Naive B cell (primary cell): ENCODE data around the gene ZDHHC7. TPM values are rescaled to one million over a fixed set of nuclear protein-coding genes. Genes with fewer than 3 reads are reported as not detected.
"Not testable (repeated sequence)": the region's sequence is repeated elsewhere in the genome, so short reads cannot be mapped to it uniquely, and the experiment has no call there.

Experiments
- ATAC-seq, 2 donors: fragments of 150-1000 bp; cut with Tn5 transposase; 2 replicates each; pipeline ENCODE4 v1.10.0; 2021; ENCODE audit warnings: low read depth in 2 of 2, mild to moderate bottlenecking in 2 of 2, moderate library complexity in 2 of 2
- DNase-seq: peaks from one replicate; pipeline ENCODE4 v3.0.0; 2022
- H3K27ac Mint-ChIP-seq, 6 donors: one replicate each; pipeline ENCODE4 v1.8.0; 2020 to 2022; ENCODE audit warnings: mild to moderate bottlenecking in 6 of 6, mixed read lengths in 6 of 6, moderate library complexity in 5 of 6, inconsistent platforms in 2 of 6
- H3K27me3 Mint-ChIP-seq, 3 donors: one replicate each; pipeline ENCODE4 v1.8.0; 2021 to 2022; ENCODE audit warnings: mixed read lengths in 3 of 3, mild to moderate bottlenecking in 1 of 3
- H3K36me3 Mint-ChIP-seq, 2 donors: one replicate each; pipeline ENCODE4 v1.8.0; 2020 to 2022; ENCODE audit warnings: mixed read lengths in 2 of 2, inconsistent platforms in 1 of 2, mild to moderate bottlenecking in 1 of 2
- H3K4me1 Mint-ChIP-seq, 3 donors: one replicate each; pipeline ENCODE4 v1.8.0; 2020 to 2022; ENCODE audit warnings: mixed read lengths in 3 of 3, inconsistent platforms in 1 of 3, mild to moderate bottlenecking in 1 of 3, moderate library complexity in 1 of 3
- H3K4me3 Mint-ChIP-seq, 8 donors: one replicate each; pipeline ENCODE4 v1.8.0; 2020 to 2022; ENCODE audit warnings: mild to moderate bottlenecking in 8 of 8, mixed read lengths in 8 of 8, moderate library complexity in 8 of 8, inconsistent platforms in 2 of 8
- H3K9me3 Mint-ChIP-seq, 7 donors: one replicate each; pipeline ENCODE4 v1.8.0; 2020 to 2022; ENCODE audit warnings: mixed read lengths in 7 of 7, mild to moderate bottlenecking in 5 of 7, inconsistent platforms in 2 of 7, moderate library complexity in 1 of 7
- polyA plus RNA-seq, 6 donors: library from polyadenylated mRNA; unstranded; fragments of 300-500 nt; fragmentation: Illumina TruSeq; gene quantifications; one replicate each; pipeline ENCODE4 v1.2.3, GENCODE V29; 2021; ENCODE audit warnings: low read depth in 6 of 6

ZDHHC7 gene
- polyA plus RNA-seq, 6 donors from 2014 or later: 29.5 to 41.4 (median 38.2) TPM

- Mint-ChIP-seq H3K36me3 (no peaks in the 10 kb centered on the region), H3K4me3 (no peak overlapping the region), H3K9me3 (no peaks in the 10 kb centered on the region), H3K27me3 (peaks cover 0 to 8% (median 8%) of the 10 kb centered on the region in 3 donors), H3K27ac (no peak overlapping the region), H3K4me1 (no peaks in the 10 kb centered on the region)
- ATAC-seq: no peak
- DNase-seq: no peak
Observed at GRCh38 chr16:85037721-85038120, 26.4 kb upstream of the ZDHHC7 start.

GRCh38 chr16:85037050-85037410, 25.7 kb upstream of the ZDHHC7 start:
- Mint-ChIP-seq H3K36me3 (no peaks in the 10 kb centered on the region), H3K9me3 (no peaks in the 10 kb centered on the region), H3K4me1 (no peaks in the 10 kb centered on the region), H3K27me3 (peaks cover 0 to 8% (median 8%) of the 10 kb centered on the region in 3 donors), H3K27ac (peak overlapping the region in 1 of 6 donors; percentile 70), H3K4me3 (no peak overlapping the region)
- ATAC-seq: no peak
- no peak for DNase-seq

- Mint-ChIP-seq H3K27ac (peak overlapping the region in 1 of 6 donors; percentile 67), H3K36me3 (no peaks in the 10 kb centered on the region), H3K27me3 (peaks cover 0 to 11% (median 8%) of the 10 kb centered on the region in 3 donors), H3K4me3 (peak overlapping the region in 1 of 8 donors; percentile 68), H3K4me1 (no peaks in the 10 kb centered on the region), H3K9me3 (no peaks in the 10 kb centered on the region)
- DNase-seq: no peak
- no peak for ATAC-seq
Observed at GRCh38 chr16:85036236-85037049, 25.1 kb upstream of the ZDHHC7 start.

GRCh38 chr16:85034591-85035433, 23.5 kb upstream of the ZDHHC7 start:
- H3K27ac Mint-ChIP-seq: peak overlapping the region in 2 of 6 donors; percentile 7 to 85
- DNase-seq (no peak), ATAC-seq (no peak)
- no peaks in the 10 kb centered on the region for H3K36me3 Mint-ChIP-seq
- H3K9me3 Mint-ChIP-seq: no peaks in the 10 kb centered on the region
- H3K4me3 Mint-ChIP-seq: no peak overlapping the region
- H3K4me1 Mint-ChIP-seq: no peaks in the 10 kb centered on the region
- H3K27me3 Mint-ChIP-seq: peaks cover 0 to 12% (median 12%) of the 10 kb centered on the region in 3 donors

DNA sequence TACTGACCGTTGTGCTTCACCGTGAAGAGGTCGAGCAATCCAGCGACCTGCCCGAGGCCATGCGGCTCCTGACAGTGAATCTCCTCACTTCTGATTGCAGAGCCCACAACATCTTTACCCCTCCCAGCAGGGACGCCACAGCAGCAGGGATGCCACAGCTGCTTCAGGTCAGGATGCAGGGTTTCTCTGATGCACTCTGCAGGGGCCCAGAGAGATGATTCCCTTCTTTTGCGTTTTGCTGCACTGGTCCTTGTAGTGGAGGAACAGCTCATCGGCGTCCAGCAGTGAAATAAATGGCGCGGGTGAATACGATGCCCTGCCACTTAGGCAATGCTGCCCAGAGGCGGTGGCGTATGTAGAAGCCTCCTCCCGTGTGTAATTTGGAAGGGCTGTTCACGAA, 21.8 kb upstream of the ZDHHC7 start:
- Mint-ChIP-seq H3K4me1 (peaks cover 6 to 14% (median 6%) of the 10 kb centered on the region in 3 donors), H3K27ac (no peak overlapping the region)

GRCh38 chr16:85032187-85032586, 20.9 kb upstream of the ZDHHC7 start:
- Mint-ChIP-seq H3K4me1 (peaks cover 9 to 17% (median 15%) of the 10 kb centered on the region in 3 donors), H3K27me3 (peaks cover 0 to 22% (median 12%) of the 10 kb centered on the region in 3 donors)
- H3K36me3 Mint-ChIP-seq, ATAC-seq, H3K27ac Mint-ChIP-seq, H3K9me3 Mint-ChIP-seq, H3K4me3 Mint-ChIP-seq, DNase-seq: not testable (repeated sequence)

More for the DNA sequence above, 21.8 kb upstream of the ZDHHC7 start:
- no peaks in the 10 kb centered on the region for H3K9me3 Mint-ChIP-seq
- H3K4me3 Mint-ChIP-seq: no peak overlapping the region
- DNase-seq (no peak), ATAC-seq (no peak)
- H3K36me3 Mint-ChIP-seq: no peaks in the 10 kb centered on the region
- H3K27me3 Mint-ChIP-seq: peaks cover 0 to 19% (median 12%) of the 10 kb centered on the region in 3 donors

GRCh38 chr16:85031451-85031850, 20.1 kb upstream of the ZDHHC7 start:
- Mint-ChIP-seq H3K36me3 (no peaks in the 10 kb centered on the region), H3K9me3 (no peaks in the 10 kb centered on the region), H3K4me1 (peaks cover 14 to 24% (median 20%) of the 10 kb centered on the region in 3 donors), H3K27ac (peak overlapping the region in 1 of 6 donors; percentile 60), H3K4me3 (peak overlapping the region in 1 of 8 donors; percentile 12), H3K27me3 (peaks cover 0 to 22% (median 9%) of the 10 kb centered on the region in 3 donors)
- DNase-seq (no peak), ATAC-seq (no peak)

DNA sequence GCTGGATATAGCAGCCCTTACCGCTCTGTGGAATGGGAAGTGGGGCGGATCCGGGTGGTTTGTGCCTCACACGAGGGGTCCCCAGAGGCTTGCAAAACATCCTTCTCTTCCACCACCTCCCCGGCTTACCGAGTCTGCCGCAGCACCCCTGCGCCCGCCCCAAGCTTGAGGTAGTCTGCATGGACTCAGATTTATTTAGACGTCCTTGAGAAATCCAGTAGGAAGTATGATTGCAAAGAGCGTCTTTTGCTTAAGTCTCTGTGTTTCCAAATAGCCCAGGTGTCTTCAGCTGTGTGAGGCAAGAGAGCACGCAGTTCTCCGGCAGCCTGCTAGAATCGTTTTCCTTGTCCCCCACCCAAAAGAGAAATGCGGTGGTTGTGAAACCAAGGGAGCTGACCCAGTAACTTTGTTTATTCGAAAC, 18.7 kb upstream of the ZDHHC7 start:
- peaks cover 21 to 36% (median 32%) of the 10 kb centered on the region in 3 donors for H3K4me1 Mint-ChIP-seq
- H3K27me3 Mint-ChIP-seq: peaks cover 0 to 22% (median 4%) of the 10 kb centered on the region in 3 donors
- H3K36me3 Mint-ChIP-seq: no peaks in the 10 kb centered on the region
- no peaks in the 10 kb centered on the region for H3K9me3 Mint-ChIP-seq
- no peak for ATAC-seq
- H3K4me3 Mint-ChIP-seq: peak overlapping the region in 1 of 8 donors; percentile 59
- no peak for DNase-seq
- peak overlapping the region in 1 of 6 donors; percentile 57 for H3K27ac Mint-ChIP-seq

DNA sequence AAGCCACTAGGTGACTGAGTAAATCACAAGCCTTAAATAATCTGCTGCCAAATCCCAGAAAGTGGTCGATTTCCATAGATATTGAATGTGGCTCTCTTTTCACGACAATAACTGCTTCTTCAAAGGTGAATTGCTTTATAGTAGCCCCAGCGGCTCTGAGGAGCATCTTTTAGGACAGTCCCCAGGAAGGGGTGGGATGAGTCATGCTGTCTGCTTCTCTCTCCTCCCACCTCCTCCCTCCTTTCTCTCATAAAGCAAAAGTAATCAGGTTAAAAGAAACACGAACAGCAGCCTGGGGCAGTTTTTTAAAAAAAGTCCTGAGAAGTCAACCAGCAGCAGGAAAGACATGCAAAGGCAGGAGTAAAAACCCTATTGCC, 18.1 kb upstream of the ZDHHC7 start:
- Mint-ChIP-seq H3K4me1 (peaks cover 21 to 39% (median 35%) of the 10 kb centered on the region in 3 donors), H3K27ac (peak overlapping the region in 1 of 6 donors; percentile 90), H3K36me3 (no peaks in the 10 kb centered on the region), H3K27me3 (peaks cover 0 to 21% (median 4%) of the 10 kb centered on the region in 3 donors), H3K9me3 (no peaks in the 10 kb centered on the region), H3K4me3 (peak overlapping the region in 6 of 8 donors; percentile 12 to 91 (median 85))
- ATAC-seq: no peak
- no peak for DNase-seq

DNA sequence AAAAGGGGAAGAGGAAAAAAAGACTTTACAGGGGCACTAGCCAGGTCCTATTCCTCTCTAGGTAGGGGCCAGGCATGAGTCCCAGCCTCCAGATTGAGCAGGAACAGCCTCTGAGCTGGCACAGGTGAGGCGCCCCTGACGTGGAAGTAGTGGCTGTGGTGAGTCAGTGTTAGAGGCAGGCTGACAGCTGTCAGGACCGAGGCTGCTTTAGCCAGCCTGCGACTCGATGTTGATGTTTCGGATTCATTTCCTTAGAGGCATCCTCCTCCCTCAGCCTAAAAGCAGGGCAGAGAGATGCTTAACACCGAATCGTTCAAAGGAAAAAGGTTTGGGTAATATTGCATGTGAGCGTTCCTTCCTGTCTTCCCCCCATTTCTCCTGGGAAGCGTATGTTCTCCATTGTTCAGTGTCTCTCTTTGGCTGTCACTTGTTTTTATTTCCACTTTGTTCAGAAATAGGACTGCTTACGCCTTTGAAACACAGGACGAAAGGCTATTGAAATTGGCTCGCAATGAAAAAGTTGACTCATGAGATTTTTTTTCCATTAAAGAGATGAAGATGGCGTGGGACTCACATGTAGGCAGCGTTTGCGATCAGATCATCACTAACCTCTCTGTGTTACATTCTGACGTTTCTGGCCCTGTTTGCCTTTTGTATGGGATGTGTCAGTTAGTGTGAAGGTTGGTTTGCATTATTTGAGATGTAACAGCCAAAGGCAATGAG, 17.5 kb upstream of the ZDHHC7 start:
- Mint-ChIP-seq H3K36me3 (no peaks in the 10 kb centered on the region), H3K4me3 (peak overlapping the region; percentile 82 to 95 (median 90))

GRCh38 chr16:85027958-85028684, 16.8 kb upstream of the ZDHHC7 start:
- Mint-ChIP-seq H3K9me3 (no peaks in the 10 kb centered on the region), H3K4me1 (peaks cover 21 to 41% (median 37%) of the 10 kb centered on the region in 3 donors), H3K27me3 (peaks cover 0 to 13% (median 4%) of the 10 kb centered on the region in 3 donors), H3K4me3 (peak overlapping the region; percentile 82 to 95 (median 90)), H3K27ac (peak overlapping the region; percentile 70 to 96 (median 90)), H3K36me3 (no peaks in the 10 kb centered on the region)
- no peak for DNase-seq
- peak; percentile 32 to 35 for ATAC-seq

More for the DNA sequence above, 17.5 kb upstream of the ZDHHC7 start:
- Mint-ChIP-seq H3K27me3 (peaks cover 0 to 15% (median 4%) of the 10 kb centered on the region in 3 donors), H3K9me3 (no peaks in the 10 kb centered on the region), H3K4me1 (peaks cover 21 to 41% (median 37%) of the 10 kb centered on the region in 3 donors), H3K27ac (peak overlapping the region in 4 of 6 donors; percentile 34 to 96 (median 87))
- DNase-seq: no peak
- ATAC-seq: peak; percentile 7 to 21

DNA sequence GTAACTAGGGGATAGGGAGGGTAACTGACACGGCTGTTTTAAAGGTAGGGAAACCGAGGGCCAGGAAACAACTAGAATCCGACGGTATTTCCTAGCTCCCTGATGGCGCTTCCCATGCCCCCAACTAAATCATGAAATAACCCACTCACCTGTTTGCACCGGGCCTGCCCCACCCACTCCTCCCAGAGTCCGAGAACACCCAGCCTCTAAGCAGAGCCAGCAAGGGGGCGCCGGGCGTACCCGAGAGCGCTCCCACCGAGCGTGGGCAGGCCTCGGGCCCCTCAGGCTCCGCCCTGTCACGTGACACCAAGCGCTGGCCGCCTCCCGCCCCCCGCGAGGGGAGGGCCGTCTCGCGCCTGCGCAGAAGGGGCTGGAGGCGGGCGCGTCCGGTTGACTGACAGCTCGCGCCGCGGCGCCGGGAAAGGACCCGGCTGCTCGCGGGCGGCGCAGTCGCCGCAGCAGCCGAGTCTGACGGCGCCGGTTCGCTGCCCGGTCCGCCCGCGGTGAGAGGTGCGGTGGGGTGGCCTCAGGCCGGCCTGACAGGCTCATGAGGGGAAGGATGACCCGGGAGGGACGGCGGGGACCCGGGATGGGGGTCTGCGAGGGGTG, 16.1 kb upstream of the ZDHHC7 start, which contains the start of gene KIAA0513:
Gene KIAA0513 (plus strand): TSS at position 447 of the 609 bp plus-strand sequence. CDS start 39,277 bp downstream, outside the sequence.
- DNase-seq: peak; percentile 97
- Mint-ChIP-seq H3K9me3 (no peaks in the 10 kb centered on the region), H3K4me3 (peak within 1 kb of the TSS; percentile 82 to 95 (median 92)), H3K27me3 (peaks cover 0 to 13% (median 4%) of the 10 kb centered on the region in 3 donors), H3K27ac (peak within 1 kb of the TSS; percentile 70 to 96 (median 90)), H3K36me3 (no peaks in the 10 kb centered on the region), H3K4me1 (peaks cover 21 to 41% (median 37%) of the 10 kb centered on the region in 3 donors)
- peak; percentile 84 for ATAC-seq
